Measurements from ENCODE around the gene NELFB.

DNA sequence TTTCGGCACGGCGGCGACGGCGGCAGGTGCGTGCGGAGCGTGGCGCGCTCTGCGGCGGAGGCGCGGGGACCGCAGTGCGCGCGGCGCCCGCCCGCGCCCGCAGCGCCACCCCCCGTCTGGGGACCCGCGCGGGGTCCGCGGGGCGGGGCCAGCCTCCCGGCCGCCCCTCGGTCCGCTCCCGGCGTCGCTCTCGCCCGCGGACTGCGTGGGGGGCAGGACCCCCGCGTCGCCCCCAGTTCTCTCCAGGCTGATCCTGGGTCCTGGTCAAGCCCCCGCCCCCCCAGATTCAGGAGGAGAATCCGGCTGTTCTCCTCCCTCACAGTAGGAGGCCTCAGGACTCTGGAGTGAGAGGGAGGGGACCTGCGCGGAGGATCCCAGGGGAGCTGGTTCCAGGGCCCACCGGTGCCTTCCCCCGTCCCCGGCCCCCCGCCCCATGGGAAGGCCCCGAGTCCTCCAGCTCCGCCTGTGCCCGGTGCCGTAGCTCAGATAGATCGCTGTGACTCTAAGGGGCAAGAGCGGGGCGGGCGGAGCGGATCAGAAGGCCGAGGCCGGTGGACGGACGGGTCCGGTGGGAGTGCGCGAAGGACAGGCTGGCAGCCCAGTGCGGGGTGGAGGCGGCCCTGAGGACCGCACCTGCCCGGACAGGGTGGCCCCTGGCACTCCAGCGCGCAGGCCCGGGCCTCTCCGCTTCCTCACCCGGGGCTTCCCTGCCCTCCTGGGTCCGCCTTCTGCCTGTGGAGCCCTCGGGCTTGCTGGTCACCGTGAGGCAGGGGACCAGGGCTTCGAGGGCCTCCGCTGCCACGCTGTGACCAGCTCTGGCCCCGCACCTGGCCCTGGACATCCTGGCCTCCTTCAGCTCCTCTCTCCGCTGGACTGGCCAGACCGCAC is 32.7 kb upstream of the NELFB start, which contains the start of gene RNF208:
- TF ChIP-seq, protein P1, sequence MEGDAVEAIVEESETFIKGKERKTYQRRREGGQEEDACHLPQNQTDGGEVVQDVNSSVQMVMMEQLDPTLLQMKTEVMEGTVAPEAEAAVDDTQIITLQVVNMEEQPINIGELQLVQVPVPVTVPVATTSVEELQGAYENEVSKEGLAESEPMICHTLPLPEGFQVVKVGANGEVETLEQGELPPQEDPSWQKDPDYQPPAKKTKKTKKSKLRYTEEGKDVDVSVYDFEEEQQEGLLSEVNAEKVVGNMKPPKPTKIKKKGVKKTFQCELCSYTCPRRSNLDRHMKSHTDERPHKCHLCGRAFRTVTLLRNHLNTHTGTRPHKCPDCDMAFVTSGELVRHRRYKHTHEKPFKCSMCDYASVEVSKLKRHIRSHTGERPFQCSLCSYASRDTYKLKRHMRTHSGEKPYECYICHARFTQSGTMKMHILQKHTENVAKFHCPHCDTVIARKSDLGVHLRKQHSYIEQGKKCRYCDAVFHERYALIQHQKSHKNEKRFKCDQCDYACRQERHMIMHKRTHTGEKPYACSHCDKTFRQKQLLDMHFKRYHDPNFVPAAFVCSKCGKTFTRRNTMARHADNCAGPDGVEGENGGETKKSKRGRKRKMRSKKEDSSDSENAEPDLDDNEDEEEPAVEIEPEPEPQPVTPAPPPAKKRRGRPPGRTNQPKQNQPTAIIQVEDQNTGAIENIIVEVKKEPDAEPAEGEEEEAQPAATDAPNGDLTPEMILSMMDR (conservative IDR thresholded peaks at IDR 0.05; ENCODE audit: low read depth, low read length): no peak
- no peak for TF ChIP-seq CHD1 (IDR thresholded peaks at IDR 0.05; ENCODE audit: low read depth, low read length)
- no peak for TF ChIP-seq MXI1 (IDR thresholded peaks at IDR 0.05; ENCODE audit: borderline replicate concordance, low read depth, low read length)
- TF ChIP-seq CEBPB (IDR thresholded peaks at IDR 0.05; ENCODE audit: low read depth, low read length): no peak
- no peak for TF ChIP-seq MAFK (IDR thresholded peaks at IDR 0.05; ENCODE audit: low read depth, low read length)
- TF ChIP-seq RAD21 (IDR thresholded peaks at IDR 0.05; ENCODE audit: low read length): no peak
- TF ChIP-seq SMC3 (IDR thresholded peaks at IDR 0.05; ENCODE audit: low read depth, low read length): no peak
- TF ChIP-seq POLR2A (IDR thresholded peaks at IDR 0.05; ENCODE audit: low read depth, low read length): no peak
- TF ChIP-seq, protein P2, sequence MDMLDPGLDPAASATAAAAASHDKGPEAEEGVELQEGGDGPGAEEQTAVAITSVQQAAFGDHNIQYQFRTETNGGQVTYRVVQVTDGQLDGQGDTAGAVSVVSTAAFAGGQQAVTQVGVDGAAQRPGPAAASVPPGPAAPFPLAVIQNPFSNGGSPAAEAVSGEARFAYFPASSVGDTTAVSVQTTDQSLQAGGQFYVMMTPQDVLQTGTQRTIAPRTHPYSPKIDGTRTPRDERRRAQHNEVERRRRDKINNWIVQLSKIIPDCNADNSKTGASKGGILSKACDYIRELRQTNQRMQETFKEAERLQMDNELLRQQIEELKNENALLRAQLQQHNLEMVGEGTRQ (IDR thresholded peaks at IDR 0.05; ENCODE audit: low read depth, low read length): no peak
- TF ChIP-seq RCOR1 (IDR thresholded peaks at IDR 0.05; ENCODE audit: insufficient replicate concordance, low read length): no peak
- no peak for TF ChIP-seq BHLHE40 (IDR thresholded peaks at IDR 0.05; ENCODE audit: low read depth, low read length)

All from IMR-90 (cell line).